ENCODE measurements around the gene ADAMTS12.
A peak's percentile ranks its signal among the peaks of the same experiment; 100 is the strongest.

ADAMTS12 gene

DNA sequence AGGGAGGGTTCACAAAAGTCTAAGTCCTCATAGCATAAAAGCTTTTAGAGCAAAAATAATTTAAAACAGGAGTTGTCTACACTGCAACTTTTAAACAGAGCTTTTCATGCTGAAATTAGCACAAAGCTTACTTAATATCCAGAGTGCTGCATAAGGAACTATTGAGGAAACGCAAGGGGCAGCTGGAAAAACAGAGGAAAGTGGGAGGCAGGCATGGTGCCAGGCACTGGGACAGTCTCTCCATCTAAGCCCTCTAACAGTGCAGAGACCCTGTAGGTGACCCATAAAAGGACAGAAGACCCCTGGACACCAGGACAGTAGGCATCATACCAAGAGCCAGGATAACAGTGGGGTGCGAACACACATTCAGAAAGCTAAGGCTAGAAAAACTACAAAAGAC, 49.3 kb downstream of the ADAMTS12 start:
- DNase-seq: no peak

- DNase-seq: no peak
These were observed 49.9 kb downstream of the ADAMTS12 start for GRCh38 chr5:33841891-33842290.

GRCh38 chr5:33840927-33841547, 50.8 kb downstream of the ADAMTS12 start:
- no peak for DNase-seq

GRCh38 chr5:33837301-33837700, 54.5 kb downstream of the ADAMTS12 start:
- DNase-seq: no peak

DNA sequence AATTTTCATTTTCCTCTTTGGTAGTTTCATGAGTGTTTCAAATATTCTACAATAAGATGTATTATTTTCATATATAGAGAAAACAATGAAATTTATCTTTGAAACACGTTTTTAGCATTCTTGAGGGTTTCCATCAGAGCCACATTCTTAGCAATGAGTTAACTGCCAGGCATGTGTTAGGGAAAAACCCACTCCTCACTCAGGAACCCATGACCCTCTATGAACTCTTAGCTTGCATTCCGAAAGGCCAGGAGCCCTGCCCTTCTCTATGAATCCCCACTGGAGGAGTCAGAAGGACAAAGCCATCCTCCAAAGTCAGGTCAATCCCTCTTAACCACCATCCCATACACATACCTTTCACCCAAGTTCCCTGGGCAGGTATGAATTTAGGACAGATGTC, 57.5 kb downstream of the ADAMTS12 start:
- DNase-seq: peak; percentile 66

GRCh38 chr5:33833237-33833575, 58.6 kb downstream of the ADAMTS12 start:
- DNase-seq: no peak

- DNase-seq: no peak
These were observed 59.2 kb downstream of the ADAMTS12 start for GRCh38 chr5:33832404-33833236.

- DNase-seq: no peak
These were observed 60.7 kb downstream of the ADAMTS12 start for GRCh38 chr5:33831041-33831440.

- no peak for DNase-seq
These were observed 62.4 kb downstream of the ADAMTS12 start for GRCh38 chr5:33829430-33829829.

GRCh38 chr5:33828626-33829308, 63.0 kb downstream of the ADAMTS12 start:
- DNase-seq: peak; percentile 35

DNA sequence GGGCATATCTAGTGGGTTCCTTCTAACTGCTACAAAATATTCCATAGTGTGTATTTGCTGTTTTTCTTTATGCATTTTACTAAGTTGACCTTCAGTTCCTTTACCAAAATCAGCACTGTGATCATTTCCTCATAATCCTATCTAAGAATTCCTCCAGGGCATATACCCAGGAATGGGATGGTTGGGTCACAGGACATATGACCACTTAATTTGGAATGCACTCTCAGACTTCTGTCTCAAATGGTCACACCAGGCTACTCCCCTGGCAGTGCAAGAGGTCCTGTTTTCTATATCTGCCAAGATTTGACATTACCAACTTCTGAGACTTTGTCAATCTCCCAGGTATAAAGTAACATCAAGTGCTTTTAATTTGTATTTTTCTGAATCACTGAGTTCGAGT, 63.9 kb downstream of the ADAMTS12 start:
- DNase-seq: peak; percentile 50

DNA sequence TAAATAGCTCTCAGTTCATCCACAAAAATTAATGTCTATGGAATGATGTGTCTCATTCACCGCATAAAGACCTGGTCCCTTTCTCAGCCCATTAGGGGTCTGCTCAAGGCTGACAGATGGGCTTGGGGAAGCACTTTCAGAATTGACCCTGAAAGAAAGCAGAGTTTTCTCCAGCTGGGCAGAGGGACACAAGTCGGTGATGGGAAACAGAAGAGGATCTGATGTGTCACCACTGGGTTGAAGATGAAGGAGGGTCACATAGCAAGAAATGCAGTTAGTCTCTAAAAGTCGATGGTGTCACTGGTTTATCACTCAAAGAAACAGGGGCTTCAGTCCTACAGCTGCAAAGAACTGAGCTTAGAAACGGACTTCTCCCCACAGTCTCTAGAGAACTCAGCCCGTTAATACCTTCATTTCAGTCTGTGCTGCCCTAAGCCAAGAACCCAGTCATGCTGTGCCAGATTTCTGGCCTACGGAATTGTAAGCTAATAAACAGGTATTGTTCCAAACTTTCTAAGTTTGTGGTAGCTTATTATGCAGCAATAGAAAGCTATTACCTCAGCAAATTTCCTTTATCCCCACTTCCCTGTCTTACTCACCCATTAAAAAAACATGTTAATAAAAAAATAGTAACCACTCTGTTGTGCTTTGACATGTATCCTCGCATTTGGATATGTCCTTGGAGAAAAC, 64.6 kb downstream of the ADAMTS12 start:
- DNase-seq: no peak

GRCh38 chr5:33824516-33825195, 67.1 kb downstream of the ADAMTS12 start:
- DNase-seq: peak; percentile 82

DNA sequence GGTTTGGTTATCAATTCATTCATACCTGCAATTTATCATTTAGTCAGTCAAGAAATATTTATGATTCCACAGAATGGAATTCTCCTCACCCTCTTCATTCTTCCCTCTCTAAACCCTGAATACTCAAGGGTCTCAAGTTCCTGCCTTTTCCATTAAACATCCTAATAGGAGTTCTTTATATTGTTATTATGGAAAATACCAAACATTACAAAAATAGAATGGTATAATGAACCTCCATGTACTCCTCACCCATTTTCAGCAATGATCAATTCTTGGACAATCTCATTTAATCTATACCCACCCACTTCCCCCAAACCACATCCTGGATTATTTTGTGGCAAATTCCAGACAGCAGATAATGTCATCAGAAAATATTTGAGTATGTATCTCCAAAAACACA, 74.5 kb downstream of the ADAMTS12 start:
- DNase-seq: peak; percentile 27

GRCh38 chr5:33816791-33817190, 75.0 kb downstream of the ADAMTS12 start:
- no peak for DNase-seq

GRCh38 chr5:33812746-33813145, 79.0 kb downstream of the ADAMTS12 start:
- DNase-seq: no peak

DNA sequence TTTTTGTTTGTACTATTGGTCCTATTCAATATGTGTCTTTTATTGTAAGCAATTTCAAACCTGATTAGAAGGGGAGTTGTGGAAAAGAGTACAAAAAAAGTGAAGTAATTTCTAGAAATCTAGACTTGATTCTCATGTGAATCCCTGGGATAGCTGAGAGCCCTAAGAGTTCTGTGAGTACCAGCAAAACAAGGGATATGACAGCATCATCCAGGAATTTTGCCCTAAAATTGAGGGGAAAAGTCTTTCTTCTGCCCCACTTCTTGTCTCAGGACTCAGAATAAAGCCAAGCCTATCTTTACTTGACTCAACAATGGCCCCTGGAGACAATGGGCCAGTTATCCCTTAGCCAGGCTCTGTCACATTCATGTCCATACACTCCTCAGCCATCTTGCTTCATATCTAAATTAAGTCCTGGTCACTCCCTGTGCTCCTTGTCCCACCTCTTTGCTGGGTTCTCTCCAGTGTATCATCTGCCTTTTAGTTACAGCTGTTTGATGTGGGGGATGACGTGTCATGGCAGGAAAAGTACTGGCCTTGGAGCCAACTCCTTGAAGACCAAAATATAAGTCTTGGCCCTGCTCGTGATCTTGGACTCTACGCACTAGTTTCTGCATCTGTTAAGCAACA, 81.2 kb downstream of the ADAMTS12 start:
- DNase-seq: peak; percentile 25

GRCh38 chr5:33809936-33810335, 81.9 kb downstream of the ADAMTS12 start:
- DNase-seq: no peak

- DNase-seq: no peak
These were observed 83.1 kb downstream of the ADAMTS12 start for GRCh38 chr5:33808699-33809098.

- DNase-seq: no peak
These were observed 84.0 kb downstream of the ADAMTS12 start for GRCh38 chr5:33807771-33808170.

DNA sequence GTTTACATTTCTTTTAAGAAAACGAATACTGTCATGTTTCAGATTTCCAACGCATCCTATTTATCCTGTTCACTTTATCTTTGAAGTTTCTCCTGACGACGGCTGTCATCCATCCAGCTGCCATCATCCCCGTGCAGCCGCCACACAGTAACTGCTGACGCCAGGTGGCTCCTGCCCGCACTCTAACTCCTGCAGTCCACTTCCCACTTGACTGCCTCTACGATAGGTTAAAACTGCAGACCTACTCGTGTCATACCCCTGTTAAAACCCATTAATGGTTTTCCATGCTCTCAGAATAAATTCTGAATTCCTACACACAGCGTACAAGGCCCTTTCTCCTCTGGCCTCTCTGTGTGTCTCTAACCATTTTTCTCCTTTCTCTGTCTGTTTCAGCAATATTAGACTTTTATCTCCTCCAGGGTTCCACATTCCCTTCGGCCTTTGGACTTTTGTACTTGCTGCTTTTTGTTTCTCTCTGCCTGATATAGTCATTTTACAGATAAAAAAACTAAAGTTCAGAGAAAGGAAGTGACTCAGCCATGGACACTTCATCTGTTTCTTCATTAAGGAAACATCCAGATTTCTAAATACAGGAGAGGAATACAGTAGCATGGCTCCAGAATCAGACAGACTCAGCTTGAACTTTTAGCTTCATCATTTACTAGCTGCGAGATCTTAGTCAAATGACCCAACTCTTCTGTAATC, 84.9 kb downstream of the ADAMTS12 start:
- peak; percentile 74 for DNase-seq

DNA sequence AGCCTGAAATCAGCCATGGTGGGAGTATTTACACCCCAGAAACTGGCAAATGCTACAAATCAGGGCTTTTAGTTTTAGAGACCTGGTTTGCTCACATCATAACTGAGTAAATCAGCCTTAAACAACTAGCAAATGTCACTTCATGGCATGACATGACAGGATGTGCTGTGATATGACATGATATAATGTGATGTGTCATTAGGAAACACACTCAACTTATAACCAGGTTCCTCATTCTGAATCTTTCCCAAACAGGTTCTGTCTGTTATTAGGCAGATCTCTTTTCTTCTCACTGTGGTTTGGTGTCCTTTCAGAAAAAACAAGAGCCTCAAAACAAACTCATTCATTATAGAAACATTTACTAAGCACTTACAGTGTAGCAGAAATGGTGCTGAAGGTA, 90.5 kb downstream of the ADAMTS12 start:
- DNase-seq: no peak

Measured in NCI-H226 (cell line).